A549 (cell line): ENCODE results near the gene ECSCR.

Experiments used
- EP300 ChIP-seq, 2 experiments: fragments of >200 bp; sonication (Bioruptor Twin); formaldehyde crosslinking; IDR thresholded peaks; 2 replicates in 1 of 2; 3 replicates in 1 of 2; pipeline ENCODE4 v1.6.1; 2016 to 2017
- FOSL2 ChIP-seq, 2 experiments: fragments of 450-650 bp in 1 of 2; fragments of >200 bp in 1 of 2; sonication (Bioruptor Twin) in 1 of 2; formaldehyde crosslinking; IDR thresholded peaks; 2 replicates each; pipeline versions ENCODE4 v1.5.0 to v1.6.1; 2016 to 2020; ENCODE audit warnings: mild to moderate bottlenecking in 1 of 2, moderate library complexity in 1 of 2
- MAX ChIP-seq: IDR thresholded peaks from 2 replicates; pipeline ENCODE4 v1.6.1; 2012
- MAZ ChIP-seq: fragments of 150-350 bp; IDR thresholded peaks from 2 replicates; pipeline ENCODE4 v1.6.1; 2014; ENCODE audit warnings: antibody characterized with exemption, low read depth, low read length, borderline replicate concordance
- NPAS2 ChIP-seq: fragments of 250-450 bp; sonication (Bioruptor Pico); IDR thresholded peaks from 2 replicates; pipeline ENCODE4 v1.8.0; 2022; ENCODE audit warnings: mild to moderate bottlenecking, moderate library complexity, borderline replicate concordance
- POLR2AphosphoS2 ChIP-seq: conservative IDR thresholded peaks from 2 replicates; pipeline ENCODE4 v1.6.1; 2012; ENCODE audit warnings: low read length, improper control_type of control experiment, inconsistent platforms
- SMC3 ChIP-seq: fragments of >200 bp; sonication (Bioruptor Twin); formaldehyde crosslinking; IDR thresholded peaks from 3 replicates; pipeline ENCODE4 v1.6.1; 2018; ENCODE audit warnings: inconsistent platforms
- TF ChIP-seq, protein P1 (sequence below): fragments of >200 bp; sonication (Bioruptor Twin); formaldehyde crosslinking; IDR thresholded peaks from 3 replicates; pipeline ENCODE4 v1.5.1; 2016

DNA sequence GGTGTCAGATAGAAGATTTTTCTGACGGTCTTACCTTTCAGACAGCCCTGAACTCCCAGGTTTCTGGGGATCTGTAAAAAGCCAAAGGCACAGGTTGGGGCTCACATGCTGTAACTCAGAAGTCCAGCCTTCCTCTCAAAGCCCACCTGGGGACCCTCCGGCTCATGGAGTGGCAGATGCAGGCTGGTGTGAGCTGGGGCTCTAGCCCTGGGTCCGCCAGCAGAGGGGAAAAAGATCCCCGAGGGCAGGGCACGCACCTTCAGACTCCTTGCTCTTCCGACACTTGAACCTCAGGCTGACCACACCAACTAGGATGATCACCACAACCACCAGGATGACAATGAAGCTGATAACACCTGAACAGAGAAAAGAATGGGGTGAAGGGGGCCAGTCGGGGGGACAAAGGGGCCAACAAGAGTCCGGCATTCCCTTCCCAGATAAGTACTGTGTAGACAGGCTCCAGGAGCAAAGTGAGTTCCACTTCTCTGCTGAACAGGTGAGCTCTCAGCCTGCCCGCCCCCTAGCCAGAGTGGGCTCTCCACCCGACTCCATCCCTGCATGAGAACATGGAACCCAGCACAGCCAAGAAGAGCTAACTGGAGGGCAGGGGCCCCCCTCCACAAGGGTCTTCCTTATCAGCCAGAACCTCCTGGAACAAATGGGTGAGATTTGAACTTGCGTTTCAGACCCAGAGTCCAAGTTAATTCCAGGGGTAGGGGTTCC is 7.8 kb downstream of the ECSCR start:
- TF ChIP-seq NPAS2 (CRISPR knock-in tag): no peak
- no peak for TF ChIP-seq SMC3
- TF ChIP-seq EP300 (IDR thresholded peaks at IDR 0.05): no peak
- no peak for TF ChIP-seq MAX
- TF ChIP-seq, protein P1, sequence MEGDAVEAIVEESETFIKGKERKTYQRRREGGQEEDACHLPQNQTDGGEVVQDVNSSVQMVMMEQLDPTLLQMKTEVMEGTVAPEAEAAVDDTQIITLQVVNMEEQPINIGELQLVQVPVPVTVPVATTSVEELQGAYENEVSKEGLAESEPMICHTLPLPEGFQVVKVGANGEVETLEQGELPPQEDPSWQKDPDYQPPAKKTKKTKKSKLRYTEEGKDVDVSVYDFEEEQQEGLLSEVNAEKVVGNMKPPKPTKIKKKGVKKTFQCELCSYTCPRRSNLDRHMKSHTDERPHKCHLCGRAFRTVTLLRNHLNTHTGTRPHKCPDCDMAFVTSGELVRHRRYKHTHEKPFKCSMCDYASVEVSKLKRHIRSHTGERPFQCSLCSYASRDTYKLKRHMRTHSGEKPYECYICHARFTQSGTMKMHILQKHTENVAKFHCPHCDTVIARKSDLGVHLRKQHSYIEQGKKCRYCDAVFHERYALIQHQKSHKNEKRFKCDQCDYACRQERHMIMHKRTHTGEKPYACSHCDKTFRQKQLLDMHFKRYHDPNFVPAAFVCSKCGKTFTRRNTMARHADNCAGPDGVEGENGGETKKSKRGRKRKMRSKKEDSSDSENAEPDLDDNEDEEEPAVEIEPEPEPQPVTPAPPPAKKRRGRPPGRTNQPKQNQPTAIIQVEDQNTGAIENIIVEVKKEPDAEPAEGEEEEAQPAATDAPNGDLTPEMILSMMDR: no peak
- no peak for TF ChIP-seq FOSL2 (IDR thresholded peaks at IDR 0.05)
- TF ChIP-seq FOSL2 (CRISPR knock-in tag; IDR thresholded peaks at IDR 0.05): no peak
- TF ChIP-seq MAZ: no peak
- TF ChIP-seq POLR2AphosphoS2: no peak
